ENCODE results near the gene PSRC1. TPM values are rescaled to one million over a fixed set of nuclear protein-coding genes. Genes with fewer than 3 reads are reported as not detected.

Gene PSRC1
- total RNA-seq, result 1.8 and 2.3 TPM in 2 replicates

GRCh38 chr1:109282952-109283747, at the start of gene PSRC1:
PSRC1 (minus strand) TSS chr1:109283145.

GRCh38 chr1:109306832-109307273, 23.9 kb upstream of the PSRC1 start, which contains the start of gene MYBPHL:
MYBPHL (minus strand) TSS chr1:109307011; CDS start chr1:109306991, 20 bp downstream.

GRCh38 chr1:109248797-109249629, 33.9 kb downstream of the PSRC1 start, which contains the start of gene CELSR2:
CELSR2 (plus strand) TSS chr1:109249539; CDS start chr1:109250080, 541 bp downstream.

Other genes with a start within 250 kb of the PSRC1 start
- gene WDR47, start 241.0 kb downstream of the PSRC1 start, total RNA-seq, result 11.0 and 12.0 TPM in 2 replicates
- 87.9 and 127 TPM in 2 replicates for gene TAF13, start 207.1 kb downstream of the PSRC1 start, total RNA-seq
- 38.1 and 46.3 TPM in 2 replicates for gene TMEM167B, start 192.4 kb downstream of the PSRC1 start, total RNA-seq
- 0.57 and 0.74 TPM in 2 replicates for gene ELAPOR1, start 169.0 kb downstream of the PSRC1 start, total RNA-seq
- gene SARS1, start 69.2 kb downstream of the PSRC1 start, total RNA-seq, result 266 and 324 TPM in 2 replicates
- gene CELSR2, start 33.6 kb downstream of the PSRC1 start, total RNA-seq, result 1.00 and 1.5 TPM in 2 replicates
- not detected in 2 replicates for gene MYBPHL, start 23.9 kb upstream of the PSRC1 start, total RNA-seq
- 3.3 and 4.7 TPM in 2 replicates for gene SORT1, start 114.8 kb upstream of the PSRC1 start, total RNA-seq
- 39.1 and 43.8 TPM in 2 replicates for gene PSMA5, start 143.3 kb upstream of the PSRC1 start, total RNA-seq
- gene SYPL2, start 183.4 kb upstream of the PSRC1 start, total RNA-seq, result 0.28 and 0.46 TPM in 2 replicates
- gene ATXN7L2, start 200.8 kb upstream of the PSRC1 start, total RNA-seq, result 0.85 and 1.5 TPM in 2 replicates
- gene CYB561D1, start 210.9 kb upstream of the PSRC1 start, total RNA-seq, result 3.6 TPM in 2 replicates
- 1.6 and 2.0 TPM in 2 replicates for gene AMIGO1, start 226.6 kb upstream of the PSRC1 start, total RNA-seq